RWPE2 (cell line): ENCODE data around the gene UAP1L1.

Source experiments
- ATAC-seq: fragments of 200-7000 bp; cut with Tn5 transposase; 3 replicates; pipeline ENCODE4 v1.9.1; 2021; ENCODE audit warnings: low read depth
- DNase-seq: peaks from one replicate; pipeline ENCODE4 v3.0.0-alpha.2; 2020; ENCODE audit warnings: low spot score
- H3K27ac ChIP-seq: fragments of 450-650 bp; 2 replicates; pipeline ENCODE4 v1.5.1; 2017; ENCODE audit warnings: mild to moderate bottlenecking; ENCODE audit not compliant: poor library complexity, severe bottlenecking
- H3K27me3 ChIP-seq: fragments of 250-450 bp; sonication (Bioruptor Pico); 2 replicates; pipeline ENCODE4 v1.5.1; 2021; ENCODE audit warnings: mild to moderate bottlenecking, moderate library complexity; ENCODE audit not compliant: insufficient read depth, poor library complexity, severe bottlenecking
- H3K36me3 ChIP-seq: fragments of 250-450 bp; sonication (Bioruptor Pico); 2 replicates; pipeline ENCODE4 v1.5.1; 2020; ENCODE audit warnings: low read depth, mild to moderate bottlenecking, moderate library complexity
- H3K4me1 ChIP-seq: fragments of 250-450 bp; sonication (Bioruptor Pico); 2 replicates; pipeline ENCODE4 v1.5.1; 2021; ENCODE audit warnings: mild to moderate bottlenecking, moderate library complexity; ENCODE audit not compliant: insufficient read depth, poor library complexity, severe bottlenecking
- H3K4me3 ChIP-seq: fragments of 250-450 bp; sonication (Bioruptor Pico); 2 replicates; pipeline ENCODE4 v1.5.1; 2021; ENCODE audit warnings: mild to moderate bottlenecking, moderate library complexity; ENCODE audit not compliant: severe bottlenecking
- H3K9me3 ChIP-seq: fragments of 250-450 bp; sonication (Bioruptor Pico); 2 replicates; pipeline ENCODE4 v1.5.1; 2021; ENCODE audit warnings: mild to moderate bottlenecking, moderate library complexity; ENCODE audit not compliant: severe bottlenecking
- TF ChIP-seq, protein P1 (sequence below): fragments of 450-650 bp; IDR thresholded peaks from one replicate; pipeline ENCODE4 v1.5.1; 2017; ENCODE audit warnings: mild to moderate bottlenecking, moderate library complexity; ENCODE audit not compliant: poor library complexity, severe bottlenecking

The UAP1L1 gene

DNA sequence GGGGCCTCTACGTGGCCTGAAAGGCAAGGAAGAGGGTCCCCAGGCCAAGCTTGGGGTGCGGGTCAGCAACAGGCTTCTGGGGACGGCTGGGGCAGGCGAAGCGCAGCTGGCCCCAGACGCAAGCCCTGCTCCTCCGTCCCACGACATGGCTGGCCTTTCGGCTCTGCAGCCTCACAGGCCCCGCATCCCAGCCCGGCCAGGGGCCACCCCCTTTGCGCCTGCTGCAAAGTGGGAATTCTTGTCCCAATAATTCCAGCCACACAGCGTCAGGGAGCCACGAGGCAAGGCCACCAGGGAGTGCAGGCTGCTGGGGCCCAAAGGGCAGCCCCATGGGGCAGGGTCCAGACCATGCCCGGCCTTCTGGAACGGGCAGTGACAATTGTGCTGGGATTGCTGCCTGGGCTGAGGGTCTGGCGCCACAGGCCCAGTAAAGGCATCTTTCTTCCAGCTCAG is 22.4 kb upstream of the UAP1L1 start:
- no peak overlapping the region for H3K4me3 ChIP-seq
- ATAC-seq (no peak), DNase-seq (no peak)
- H3K9me3 ChIP-seq, result no peaks in the 10 kb centered on the region
- no peaks in the 10 kb centered on the region for H3K36me3 ChIP-seq
- no peak overlapping the region for H3K27ac ChIP-seq
- TF ChIP-seq, protein P1, sequence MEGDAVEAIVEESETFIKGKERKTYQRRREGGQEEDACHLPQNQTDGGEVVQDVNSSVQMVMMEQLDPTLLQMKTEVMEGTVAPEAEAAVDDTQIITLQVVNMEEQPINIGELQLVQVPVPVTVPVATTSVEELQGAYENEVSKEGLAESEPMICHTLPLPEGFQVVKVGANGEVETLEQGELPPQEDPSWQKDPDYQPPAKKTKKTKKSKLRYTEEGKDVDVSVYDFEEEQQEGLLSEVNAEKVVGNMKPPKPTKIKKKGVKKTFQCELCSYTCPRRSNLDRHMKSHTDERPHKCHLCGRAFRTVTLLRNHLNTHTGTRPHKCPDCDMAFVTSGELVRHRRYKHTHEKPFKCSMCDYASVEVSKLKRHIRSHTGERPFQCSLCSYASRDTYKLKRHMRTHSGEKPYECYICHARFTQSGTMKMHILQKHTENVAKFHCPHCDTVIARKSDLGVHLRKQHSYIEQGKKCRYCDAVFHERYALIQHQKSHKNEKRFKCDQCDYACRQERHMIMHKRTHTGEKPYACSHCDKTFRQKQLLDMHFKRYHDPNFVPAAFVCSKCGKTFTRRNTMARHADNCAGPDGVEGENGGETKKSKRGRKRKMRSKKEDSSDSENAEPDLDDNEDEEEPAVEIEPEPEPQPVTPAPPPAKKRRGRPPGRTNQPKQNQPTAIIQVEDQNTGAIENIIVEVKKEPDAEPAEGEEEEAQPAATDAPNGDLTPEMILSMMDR, result no peak
- H3K27me3 ChIP-seq, result no peaks in the 10 kb centered on the region
- H3K4me1 ChIP-seq, result peaks cover 7% of the 10 kb centered on the region

DNA sequence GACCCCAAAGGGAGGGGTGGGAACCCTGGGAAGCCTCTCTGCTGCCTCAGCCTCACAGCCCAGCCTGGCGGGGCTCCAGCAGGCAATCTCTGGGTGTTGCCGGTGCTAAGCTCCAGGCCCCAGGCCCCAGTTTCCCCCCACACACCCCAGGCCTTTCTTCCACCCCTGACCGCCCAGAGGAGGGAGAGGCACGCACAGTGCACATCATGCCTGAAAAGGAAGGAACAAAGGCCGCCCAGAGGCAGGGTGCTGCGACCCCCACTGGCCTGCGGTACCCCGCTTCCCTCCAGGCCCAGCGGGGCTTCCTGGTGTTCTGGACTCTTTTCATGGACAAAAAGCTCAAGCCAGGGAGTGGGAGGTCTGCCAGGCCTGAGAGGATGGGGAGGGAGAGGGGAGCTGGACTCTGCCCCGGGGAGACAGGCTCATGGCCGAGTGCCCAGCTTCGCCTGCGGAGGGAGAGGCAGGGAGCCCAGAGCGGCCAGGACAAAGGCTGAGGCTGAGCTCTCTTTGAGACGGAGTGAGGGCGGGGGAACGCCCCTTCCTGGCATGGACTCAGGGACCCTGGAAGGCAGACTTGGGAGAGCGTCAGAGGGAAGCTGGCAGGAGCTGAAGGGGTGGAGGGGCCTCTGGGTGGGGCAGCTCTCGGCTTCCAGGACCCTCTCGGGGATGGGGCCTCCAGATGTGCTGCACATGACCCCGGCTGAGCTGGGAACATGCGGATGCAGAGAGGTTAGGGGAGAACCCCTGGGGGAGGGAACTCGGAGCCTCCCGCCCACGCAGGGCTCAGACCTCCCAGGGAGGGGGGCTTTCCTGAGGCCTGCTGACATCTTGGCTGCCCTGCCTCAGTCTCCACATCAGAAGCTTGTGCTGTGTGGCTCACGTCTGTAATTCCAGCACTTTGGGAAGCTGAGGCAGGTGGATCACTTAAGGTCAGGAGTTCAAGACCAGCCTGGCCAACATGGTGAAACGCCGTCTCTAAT is 21.6 kb upstream of the UAP1L1 start:
- no peaks in the 10 kb centered on the region for H3K27me3 ChIP-seq
- no peak for DNase-seq

DNA sequence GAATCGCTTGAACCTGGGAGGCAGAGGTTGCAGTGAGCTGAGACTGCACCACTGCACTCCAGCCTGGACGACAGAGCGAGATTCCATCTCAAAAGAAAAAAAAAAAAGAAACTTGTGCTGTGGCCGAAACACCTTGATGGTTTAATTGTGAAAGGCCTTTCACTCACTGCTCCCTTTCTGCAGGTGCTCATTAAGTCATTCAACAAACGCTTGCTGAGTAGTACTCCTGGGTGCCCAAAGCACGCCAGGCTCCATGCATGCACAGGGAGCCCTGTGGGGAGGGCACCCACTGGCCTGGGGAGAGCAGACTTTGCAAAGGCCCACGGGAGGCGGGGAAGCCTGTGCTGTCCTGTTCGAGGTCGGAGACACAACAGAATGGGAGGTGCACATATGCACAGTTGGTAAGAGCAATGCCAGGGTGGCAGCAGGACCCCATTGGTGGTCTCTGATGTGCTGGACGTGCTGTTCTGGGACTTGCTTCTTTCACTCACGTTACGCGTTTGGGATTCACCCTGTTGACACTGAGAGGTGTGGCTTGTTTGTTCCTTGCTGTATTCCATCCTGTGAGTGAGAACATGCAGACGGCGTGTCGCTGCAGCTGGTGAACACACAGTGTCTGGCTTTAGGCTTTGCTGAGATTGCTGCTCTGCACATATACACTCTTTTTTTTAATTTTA is 20.4 kb upstream of the UAP1L1 start:
- H3K27me3 ChIP-seq, result no peaks in the 10 kb centered on the region
- H3K4me3 ChIP-seq, result no peak overlapping the region
- no peaks in the 10 kb centered on the region for H3K9me3 ChIP-seq
- TF ChIP-seq, protein P1, result no peak
- H3K4me1 ChIP-seq, result peaks cover 9% of the 10 kb centered on the region
- DNase-seq (no peak), ATAC-seq (no peak)
- no peak overlapping the region for H3K27ac ChIP-seq
- H3K36me3 ChIP-seq, result no peaks in the 10 kb centered on the region

More for the DNA sequence above, 21.6 kb upstream of the UAP1L1 start:
- Histone ChIP-seq H3K36me3 (no peaks in the 10 kb centered on the region), H3K4me1 (peaks cover 7% of the 10 kb centered on the region), H3K4me3 (no peak overlapping the region), H3K9me3 (no peaks in the 10 kb centered on the region), H3K27ac (no peak overlapping the region)
- peak; percentile 18; the same call in 2 of the 3 replicates for ATAC-seq
- TF ChIP-seq, protein P1, result no peak

DNA sequence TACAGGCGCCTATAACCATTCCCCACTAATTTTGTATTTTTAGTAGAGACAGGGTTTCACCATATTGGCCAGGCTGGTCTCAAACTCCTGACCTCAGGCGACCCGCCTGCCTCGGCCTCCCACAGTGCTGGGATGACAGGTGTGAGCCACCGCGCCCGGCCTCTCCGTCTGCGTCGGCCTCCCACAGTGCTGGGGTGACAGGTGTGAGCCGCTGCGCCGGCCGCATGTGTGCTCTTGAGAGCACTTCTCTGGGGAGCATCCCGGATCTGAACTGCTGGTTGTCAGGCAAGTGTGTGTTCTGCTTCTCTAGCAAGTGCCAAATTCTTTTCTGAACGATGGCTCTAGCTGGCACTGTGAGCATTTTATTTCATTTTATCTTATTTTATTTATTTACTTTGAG is 19.8 kb upstream of the UAP1L1 start:
- TF ChIP-seq, protein P1, result no peak
- H3K4me1 ChIP-seq, result peaks cover 15% of the 10 kb centered on the region
- no peak overlapping the region for H3K4me3 ChIP-seq
- no peak for DNase-seq
- H3K27ac ChIP-seq, result no peak overlapping the region
- no peaks in the 10 kb centered on the region for H3K27me3 ChIP-seq
- no peak for ATAC-seq
- H3K9me3 ChIP-seq, result no peaks in the 10 kb centered on the region
- no peaks in the 10 kb centered on the region for H3K36me3 ChIP-seq
